Right forelimb (tissue), 1 donor: ENCODE results near the gene SEL1L3.
"Not testable (repeated sequence)": the region's sequence is repeated elsewhere in the genome, so short reads cannot be mapped to it uniquely, and the experiment has no call there.

Experiments used
- DNase-seq: peaks from one replicate; pipeline ENCODE4 v3.0.0-alpha.2; 2018

The SEL1L3 gene

DNA sequence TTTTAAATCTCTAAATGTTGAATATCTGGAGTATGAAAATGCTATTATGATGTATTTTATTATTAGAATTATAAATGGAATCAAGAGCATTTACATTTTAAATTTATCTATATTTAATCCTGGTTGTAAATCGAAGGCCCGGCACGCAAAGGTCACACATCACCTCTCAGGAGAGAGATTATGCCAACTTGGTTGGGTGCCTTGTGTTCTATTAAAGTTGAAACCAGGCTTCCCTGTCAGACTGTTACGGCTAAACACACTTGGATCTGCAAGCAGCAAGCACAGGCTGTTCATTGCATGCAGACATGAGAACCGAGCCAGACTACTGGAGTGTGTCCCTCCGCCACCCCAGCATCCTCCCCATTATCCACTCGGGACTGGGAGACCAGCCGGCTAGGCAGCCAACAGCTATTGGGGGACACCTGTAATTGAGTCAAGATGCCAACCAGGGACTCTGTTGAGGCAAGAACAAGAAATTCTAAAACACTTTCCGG lies 16.4 kb upstream of the SEL1L3 start:
- DNase-seq: no peak

DNA sequence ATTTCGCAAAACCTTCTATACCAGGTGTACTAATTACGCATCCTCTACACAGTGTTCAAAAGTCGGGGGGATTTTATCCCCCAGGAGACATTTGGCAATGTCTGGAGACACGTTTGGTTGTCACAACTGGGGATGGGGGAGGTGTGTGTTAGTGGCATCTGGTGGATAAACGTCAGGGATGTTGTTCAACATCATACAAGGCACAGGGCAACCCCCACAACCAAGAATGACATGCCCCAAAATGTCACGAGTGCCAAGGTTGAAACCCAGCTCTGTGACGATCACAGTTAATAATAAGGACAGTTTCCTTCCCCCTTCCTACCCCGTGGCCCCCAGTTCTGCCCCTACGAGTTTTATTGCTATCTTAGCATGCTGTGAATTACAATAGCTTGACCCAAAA lies 15.9 kb upstream of the SEL1L3 start:
- DNase-seq: no peak

DNA sequence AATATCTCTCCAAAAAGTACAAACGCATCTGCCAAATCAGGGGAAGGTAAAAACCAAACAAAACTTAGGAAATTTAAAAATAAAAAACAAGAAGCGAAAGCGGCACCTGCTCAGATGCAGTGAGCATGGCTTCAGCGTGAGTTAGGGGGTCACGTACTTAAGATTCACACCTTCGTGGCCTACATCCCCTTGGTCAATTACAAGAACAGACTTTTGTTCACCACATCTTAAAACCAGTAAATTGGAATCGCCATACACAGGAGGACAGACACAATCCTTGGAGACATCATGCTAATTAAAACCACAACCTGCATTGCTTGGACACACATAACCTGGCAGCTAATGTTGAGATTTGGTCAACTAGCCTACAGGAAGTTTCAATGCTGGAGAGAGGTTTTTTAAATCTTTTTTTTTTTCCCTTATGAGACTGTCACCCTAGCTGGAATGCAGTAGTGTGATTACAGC lies 12.5 kb upstream of the SEL1L3 start:
- no peak for DNase-seq

DNA sequence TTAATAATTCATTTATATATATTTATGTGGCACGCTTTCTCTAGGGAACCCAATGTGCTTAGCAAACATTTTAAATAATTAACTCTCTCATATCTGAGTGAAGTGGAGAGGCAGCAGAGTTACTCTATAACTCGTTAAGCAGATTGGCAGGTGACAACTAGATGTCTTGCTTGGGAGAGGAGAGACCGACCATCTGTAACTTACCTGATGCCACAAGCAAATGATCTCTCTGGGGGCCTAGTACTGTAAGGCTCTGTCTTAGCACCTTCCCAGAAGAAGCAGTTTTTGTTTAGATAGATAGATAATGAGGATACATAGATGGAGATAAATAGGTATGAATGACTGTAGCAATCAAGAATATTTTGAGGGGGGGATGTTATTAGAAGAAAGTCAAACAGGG lies 11.9 kb upstream of the SEL1L3 start:
- DNase-seq: no peak

DNA sequence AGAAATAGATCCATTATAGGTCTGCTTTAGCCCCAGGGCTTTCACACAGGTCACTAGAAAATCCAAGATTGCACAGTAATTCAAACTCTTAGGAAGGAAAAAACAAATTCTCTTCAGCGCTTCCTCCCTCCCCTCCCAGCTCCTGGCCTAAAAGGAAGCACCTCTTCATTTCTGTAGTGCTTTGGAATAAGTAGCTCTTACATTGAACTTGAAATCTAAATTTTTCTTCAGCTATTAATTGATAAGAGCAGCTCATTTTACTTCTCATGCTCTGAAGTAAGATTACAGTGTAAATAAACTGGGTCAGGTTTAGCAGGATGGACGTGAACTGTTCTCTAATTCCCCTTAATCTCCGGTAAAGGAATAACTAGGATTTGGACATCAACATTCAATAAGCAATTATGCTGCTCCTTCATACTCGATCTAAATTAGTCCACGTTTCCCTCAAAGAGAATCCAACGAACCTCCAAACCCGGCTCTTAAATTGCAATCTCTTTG lies 10.9 kb upstream of the SEL1L3 start:
- DNase-seq: no peak

DNA sequence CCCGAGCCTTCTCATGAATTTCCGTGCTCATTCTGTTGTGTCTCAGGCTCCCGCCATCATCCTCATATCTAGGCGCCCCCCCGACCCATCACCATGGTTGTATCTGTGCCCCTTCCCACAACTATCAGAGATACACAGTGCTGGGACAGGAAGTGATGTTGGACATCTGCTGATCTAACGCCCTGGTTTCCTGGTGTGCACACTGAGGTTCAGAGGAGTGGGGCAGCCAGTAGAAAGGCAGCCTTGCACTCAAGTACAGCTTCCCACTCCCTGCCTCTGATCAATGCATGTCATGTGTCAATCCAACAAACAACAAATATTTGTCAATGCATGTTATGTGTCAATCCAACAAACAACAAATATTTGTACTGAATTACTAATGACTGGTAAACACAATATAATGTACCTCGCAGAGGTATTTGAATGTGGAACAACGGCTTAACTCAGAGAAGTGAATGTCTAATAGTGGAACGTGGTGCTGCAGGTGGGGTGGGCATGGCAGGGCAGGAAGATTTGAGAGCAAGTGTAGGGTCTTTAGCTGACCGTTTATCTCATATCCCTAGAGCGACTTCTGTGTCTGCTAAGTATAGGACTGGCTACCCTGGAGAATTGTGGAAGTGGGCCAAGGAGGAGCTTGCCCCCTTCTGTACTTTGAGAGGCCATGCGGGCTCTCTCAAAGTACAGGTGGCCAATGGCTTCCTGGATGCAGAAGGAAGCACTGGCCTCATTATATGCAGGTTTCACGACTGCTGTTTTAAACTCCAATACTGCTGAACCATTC lies 10.3 kb upstream of the SEL1L3 start:
- no peak for DNase-seq

DNA sequence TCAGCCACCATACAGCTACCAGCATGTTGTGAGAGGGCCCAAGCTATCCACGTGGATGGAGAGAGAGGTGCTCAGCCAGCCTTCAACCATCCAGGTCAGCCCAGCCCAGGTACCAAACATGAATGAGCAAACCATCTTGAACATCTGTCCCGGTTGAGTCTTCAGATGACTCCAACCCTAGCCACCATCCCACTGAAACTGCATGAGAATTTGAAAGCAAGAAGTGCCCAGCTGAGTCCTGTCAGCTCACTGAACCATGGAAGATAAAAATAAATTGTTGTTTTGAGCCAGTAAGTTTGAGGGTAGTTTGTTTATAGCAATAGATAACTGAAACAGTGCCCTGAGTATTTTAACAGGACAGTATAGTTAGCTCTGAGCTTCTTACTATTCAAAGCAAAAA lies 7.3 kb upstream of the SEL1L3 start:
- no peak for DNase-seq

DNA sequence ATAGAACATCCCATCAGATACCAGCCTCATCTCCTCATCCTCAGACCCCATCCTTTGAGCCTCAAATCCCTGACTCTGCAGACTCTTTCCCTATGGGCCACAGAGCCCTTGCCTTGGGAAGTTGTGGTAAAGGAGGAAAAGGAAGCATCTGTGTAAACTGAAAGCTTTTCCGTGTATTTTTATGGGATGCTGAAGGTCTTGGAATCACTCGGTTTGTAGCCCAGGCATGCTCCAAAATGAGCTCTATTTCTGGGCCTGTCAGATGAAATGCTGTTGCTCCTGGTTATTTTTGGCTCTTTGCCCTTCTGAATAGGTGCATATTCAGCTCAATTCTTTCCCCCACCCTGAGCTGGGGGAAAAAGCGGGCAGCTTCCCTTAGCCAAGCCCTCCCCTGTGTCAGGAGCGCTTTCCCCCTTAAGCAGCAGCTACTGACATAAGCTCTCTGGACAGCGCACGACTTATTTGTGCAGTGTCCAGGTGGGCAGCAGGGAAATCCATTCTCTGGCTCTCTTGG lies 5.0 kb upstream of the SEL1L3 start:
- DNase-seq: no peak

DNA sequence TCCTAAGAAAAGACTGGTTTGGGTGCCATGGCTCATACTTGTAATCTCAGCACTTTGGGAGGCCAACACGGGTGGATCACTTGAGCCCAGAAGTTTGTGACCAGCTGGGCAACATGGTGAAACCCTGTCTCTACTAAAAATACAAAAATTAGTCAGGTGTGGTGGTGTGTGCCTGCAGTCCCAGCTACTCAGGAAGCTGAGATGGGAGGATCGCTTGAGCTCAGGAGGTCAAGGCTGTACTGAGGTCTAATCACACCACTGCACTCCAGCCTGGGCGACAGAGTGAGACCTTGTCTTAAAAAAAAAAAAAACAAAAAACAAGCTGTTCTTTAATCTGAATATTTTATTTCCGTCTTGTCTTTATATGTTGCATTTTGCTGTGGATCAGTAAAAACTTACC lies 3.6 kb upstream of the SEL1L3 start:
- not testable (repeated sequence) for DNase-seq

DNA sequence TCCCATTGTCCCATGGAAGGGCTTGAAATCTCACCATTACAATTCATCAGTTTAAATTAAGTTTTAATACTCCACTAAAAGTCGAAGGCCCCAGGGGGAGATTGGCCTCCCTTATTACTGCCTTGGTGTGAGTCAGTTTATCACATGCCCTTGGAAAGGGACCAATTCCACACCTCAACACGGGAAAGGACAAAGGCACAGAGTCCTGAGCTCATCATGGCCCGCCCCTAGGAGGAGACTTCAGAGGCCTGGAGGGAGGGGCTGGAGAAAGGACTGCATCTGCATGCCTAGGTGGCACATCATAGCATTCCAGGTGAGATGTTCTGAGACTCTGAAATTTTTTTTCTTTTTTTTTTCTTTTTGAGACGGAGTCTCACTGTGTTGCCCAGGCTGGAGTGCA lies 2.8 kb upstream of the SEL1L3 start:
- DNase-seq: no peak

DNA sequence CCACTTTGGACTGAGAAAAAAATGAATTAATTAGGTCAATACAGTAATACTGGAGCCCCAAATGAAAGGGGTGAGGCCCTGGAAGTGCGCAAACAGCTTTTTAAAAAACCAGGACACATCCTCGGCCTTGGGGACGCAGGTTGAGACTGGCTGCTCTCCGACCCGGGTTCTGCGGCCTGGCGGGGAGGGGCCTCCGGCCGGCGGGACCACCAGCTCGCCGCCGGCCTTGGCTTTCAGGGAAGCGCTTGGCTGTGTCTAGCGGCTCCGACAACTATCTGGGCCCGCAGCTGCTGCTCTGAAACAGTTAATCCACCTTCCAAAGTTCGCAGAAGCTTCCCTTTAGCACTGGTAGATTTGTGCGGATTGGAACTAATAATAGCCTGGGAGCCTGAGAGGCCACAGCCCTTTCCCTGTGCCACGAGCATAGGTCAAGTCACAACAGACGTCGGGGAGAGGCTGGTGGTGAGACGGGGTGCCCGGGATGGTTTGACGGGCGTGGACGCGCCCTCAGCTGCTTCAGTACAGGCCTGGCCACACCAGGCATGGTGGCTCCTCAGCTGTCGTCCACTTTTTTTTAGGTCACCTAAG lies 1.1 kb upstream of the SEL1L3 start:
- DNase-seq: no peak

DNA sequence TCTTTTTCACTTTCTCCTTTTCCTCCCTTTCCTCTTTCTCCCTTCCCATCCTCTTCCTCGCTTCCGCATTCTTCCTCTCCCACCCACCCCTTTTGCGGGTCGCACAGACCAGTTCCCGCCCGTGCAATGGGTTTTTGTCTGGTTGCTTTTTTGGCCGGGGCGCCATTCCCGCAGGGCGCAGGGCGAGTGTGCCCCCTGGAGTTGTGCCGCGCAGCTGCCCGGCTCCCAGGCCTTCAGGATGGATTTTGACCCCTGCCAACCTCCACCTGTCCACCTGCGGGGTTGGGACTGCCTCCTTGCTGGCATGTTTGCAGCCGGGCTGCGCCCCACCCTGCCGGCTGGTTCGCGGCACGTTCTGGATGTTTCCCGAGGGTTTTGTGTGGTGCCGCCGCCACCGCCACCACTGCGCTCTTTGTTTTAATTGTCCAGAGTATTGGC lies 578 bp upstream of the SEL1L3 start:
- no peak for DNase-seq

DNA sequence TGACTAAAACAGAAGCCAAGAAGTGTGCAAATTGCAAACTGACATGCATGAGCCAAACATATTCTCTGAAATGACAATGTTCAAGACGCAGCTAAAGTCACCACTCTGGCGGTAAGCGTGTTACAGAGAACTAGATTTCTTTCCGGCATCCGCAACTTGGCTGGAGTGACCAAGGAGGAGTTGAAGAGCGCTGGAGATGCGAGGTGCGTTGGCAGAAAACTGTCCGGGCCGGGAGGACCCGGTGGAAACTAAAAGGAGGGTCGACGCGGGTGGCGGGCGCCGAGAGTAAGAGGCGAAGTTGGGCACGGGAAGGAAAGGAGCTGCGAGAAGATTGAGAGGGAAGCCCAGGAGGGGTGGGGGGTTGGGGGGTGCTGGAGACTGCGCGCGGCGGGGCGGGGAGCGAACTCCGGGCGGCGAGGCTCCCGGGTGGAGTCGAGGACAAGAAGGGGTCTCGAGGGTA lies 807 bp downstream of the SEL1L3 start:
- DNase-seq: peak; percentile 59

DNA sequence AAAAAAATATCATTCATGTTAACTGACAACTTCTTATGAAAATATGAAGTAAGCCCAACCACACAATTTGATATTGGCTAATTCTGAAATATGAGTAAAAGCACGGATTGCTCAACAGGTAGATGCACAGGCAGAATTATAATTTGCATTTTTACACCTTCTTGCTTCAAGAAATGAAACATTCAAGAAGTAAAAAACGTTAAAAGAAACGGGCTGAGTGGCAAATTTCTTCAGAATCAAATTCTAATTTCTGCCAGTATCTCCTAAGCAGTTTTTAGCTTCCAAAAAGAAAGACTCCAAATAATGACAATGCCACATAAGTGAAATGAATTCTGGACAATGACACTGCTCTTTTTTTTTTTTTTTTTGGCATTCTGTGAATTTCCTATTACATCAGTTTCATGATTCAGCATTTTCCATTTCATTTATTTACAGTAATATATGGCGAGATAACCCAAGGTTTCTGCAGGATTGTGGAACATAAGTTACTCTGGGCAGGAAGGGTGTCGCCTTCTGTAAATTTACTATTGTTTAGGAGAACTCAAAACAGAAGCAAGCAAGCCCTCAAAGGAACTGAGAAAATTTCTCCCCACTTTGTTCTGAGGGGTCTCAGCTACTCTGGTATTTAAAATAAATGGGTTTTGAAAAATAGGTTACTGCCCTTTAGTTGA lies 1.4 kb downstream of the SEL1L3 start:
- no peak for DNase-seq

DNA sequence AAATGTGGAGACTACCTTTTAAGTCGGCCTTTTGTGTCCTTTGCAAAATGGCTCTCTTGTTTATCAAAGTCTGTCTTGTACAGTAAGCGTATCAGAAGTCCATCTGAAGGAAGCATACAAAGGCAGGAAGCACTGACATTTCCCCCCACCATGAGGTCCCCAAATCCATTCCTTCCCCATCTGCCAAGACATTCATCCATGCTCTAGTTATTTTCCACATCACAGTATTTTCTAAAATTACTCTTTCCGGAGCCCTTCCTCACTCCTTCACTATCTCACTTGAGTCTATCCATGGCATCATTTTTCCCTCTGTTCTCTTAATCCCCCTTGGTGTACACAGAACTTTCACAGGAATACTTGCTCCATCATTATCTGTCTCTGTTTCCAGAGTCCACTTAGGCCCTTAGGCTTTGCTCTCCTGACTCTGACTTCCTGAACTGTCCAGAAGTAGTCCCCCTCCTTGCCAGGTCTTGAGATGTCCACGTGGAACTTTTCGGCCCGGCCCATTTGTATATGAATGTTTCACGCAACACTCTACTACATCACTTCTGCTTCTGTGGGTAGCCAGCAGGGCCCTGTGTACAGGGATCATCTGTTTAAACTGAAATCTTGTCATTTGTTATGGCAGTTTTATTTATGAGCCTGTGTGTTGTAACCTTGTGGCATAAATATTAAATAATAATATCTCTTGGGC lies 2.1 kb downstream of the SEL1L3 start:
- DNase-seq: no peak

DNA sequence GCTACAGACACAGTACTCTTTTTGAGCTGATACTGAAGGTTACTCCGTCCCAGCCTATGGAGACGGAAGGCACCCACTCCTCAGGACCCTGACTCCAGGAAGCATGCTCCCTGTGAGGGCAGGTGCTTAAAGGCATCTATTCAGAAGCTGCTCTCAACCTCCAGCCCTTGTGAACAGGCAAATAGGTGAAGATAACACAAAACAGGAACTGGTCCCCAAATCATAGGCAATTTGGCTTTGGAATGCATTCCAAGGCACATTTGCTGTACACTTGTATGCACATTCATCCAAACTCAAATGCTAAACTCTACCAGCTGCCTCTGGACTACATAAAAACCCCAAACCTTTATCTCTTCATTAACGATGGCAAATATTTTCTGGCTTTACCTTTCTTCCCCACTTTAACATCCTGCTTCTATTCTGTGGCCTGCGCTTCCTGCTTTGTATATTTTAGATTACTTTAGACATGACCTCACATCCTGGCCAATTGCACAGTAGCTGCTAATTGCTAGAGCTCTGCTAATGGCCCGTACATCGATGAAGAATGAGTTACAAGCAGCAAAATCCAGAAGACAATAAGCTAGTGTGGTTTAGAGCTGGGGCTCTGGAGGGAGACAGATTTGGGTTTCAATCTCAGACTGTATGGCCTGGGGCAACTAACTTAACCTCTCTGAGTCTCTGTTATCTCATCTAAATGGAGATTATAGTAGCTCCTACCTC lies 3.2 kb downstream of the SEL1L3 start:
- DNase-seq: no peak

DNA sequence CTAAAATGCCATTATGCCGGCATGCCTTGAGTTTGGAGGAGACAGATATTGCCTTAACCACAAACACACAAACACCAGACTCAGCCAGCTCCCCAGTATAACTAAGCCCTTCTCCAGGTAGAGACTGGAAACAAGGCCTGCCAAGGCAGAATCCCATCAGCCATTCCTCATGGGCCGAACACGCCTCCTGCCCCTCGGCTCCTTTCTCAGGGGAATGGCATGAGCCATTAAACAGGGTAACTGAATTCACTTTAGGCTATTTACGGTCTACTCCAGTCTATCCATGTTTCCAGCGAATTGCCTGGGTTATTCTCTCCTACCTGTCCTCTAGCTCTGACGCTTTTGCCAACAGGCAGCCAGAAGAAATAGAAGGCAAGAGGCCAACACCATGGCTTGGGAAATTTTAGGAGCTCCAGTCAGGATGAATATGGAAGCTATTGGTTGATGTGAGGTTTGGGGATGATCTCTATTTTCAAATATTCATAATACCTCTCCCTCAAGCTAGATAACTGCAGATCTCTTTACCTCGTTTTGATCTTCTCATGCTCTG lies 4.9 kb downstream of the SEL1L3 start:
- no peak for DNase-seq

DNA sequence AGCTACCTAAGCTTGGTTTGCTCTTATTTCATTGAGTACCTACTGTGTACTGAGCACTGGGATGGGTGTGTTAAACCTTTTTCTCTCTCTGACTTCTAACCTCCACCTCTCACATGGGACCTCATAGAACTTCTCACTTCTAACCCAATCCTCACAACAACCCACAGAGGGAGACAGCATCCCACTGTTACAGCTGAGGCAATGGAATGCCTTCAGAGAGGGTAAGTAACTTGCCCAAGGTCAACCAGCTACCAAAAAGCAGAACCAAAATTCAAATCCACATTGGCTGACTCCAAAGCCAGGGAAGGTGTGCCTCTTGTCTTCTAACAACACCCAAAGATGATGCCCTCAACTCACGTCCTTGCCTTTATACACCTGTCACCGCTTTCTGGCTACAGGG lies 5.4 kb downstream of the SEL1L3 start:
- no peak for DNase-seq

DNA sequence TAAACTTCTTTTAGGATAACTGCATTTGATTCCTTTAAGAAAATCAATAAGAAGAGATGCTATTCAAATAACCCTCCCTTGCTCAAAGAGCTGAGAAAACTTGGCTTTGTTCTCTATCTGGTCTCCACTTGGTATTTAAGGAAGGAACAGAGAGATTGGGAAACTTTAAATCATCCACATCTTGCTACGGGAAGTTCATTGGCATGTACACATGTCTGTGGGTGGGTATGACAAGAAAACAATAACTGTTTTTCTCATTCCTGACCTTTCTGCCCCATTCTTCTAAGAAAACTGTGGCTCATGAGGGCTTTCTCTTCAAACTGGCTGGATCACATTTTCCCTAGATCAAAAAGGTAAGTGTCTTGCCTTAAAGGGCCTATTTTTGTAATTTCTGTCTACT lies 6.0 kb downstream of the SEL1L3 start:
- no peak for DNase-seq

DNA sequence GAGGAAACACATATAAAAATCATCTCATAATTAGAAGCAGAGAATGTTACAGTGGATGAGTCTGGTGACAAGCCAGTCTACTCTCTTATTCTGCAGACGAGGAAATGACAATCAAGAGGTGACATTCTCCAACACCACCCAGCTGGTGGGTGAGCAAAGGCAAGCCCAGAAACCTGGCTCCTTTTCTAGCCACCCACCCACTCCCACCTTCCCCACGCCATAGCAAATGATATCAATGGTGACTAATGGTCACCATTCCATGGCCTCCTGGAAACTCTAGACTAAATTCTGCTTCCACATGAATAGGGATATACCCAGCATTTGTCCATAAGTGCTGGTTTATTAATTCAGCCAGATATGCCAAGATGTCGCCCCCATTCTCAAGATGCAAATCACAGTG lies 10.7 kb downstream of the SEL1L3 start:
- no peak for DNase-seq

DNA sequence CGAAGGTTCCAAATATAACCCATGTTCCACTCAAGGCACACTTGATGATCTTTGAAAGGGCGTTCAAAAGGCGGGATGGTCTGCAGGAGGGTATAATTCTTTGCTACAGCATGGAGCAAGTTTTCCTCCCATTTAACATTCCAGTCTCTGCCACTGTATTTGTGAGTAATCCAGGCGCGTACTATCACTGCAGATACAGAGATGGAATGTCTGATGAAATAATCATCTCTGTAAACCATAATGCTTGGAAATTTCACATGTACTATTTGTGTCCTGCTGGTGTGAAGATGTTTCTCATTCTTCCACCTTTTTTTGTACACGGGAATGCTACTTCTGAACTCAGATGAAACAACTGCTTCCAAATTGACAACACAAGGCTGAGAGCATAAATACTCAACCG lies 15.5 kb downstream of the SEL1L3 start:
- no peak for DNase-seq
